Astrocyte of the hippocampus (primary cell): ENCODE data around the gene NAB1.
"Not testable (repeated sequence)": the region's sequence is repeated elsewhere in the genome, so short reads cannot be mapped to it uniquely, and the experiment has no call there.

ENCODE experiments used
- DNase-seq: peaks from one replicate; pipeline ENCODE4 v3.0.0; 2011; ENCODE audit warnings: low read depth, low spot score

Gene NAB1

DNA sequence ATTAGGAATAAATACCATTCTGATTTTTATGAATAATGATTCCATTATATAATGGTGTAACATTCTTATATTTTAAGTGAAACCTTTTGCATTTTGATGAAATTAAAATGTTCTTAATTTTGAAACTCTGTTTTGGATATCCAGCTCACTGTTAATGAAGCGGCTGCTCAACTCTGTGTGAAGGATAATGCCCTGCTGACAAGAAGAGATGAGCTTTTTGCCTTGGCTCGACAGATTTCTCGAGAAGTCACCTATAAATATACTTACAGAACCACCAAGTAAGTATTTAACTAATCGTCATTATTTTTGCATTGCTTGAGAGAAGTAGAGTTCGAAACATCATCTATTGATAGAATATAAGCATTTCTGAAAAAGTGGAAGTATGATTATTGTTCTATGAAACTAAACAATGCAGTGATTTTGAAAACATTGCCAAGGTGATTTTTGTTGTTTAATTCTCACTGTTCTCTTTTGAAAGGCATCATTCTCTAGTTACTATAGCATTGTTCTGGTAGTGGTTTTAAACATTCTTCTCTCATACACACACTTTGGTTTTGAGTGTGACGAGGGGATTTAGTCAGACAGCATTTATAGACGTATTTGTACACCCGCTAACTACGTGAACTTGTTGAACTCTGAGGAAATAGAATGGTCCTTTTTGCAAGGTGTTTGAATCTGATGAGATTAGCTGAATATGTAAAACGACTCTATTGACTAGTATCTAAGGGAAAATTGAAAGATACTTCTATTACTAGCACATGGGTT is 21.5 kb downstream of the NAB1 start:
- no peak for DNase-seq

DNA sequence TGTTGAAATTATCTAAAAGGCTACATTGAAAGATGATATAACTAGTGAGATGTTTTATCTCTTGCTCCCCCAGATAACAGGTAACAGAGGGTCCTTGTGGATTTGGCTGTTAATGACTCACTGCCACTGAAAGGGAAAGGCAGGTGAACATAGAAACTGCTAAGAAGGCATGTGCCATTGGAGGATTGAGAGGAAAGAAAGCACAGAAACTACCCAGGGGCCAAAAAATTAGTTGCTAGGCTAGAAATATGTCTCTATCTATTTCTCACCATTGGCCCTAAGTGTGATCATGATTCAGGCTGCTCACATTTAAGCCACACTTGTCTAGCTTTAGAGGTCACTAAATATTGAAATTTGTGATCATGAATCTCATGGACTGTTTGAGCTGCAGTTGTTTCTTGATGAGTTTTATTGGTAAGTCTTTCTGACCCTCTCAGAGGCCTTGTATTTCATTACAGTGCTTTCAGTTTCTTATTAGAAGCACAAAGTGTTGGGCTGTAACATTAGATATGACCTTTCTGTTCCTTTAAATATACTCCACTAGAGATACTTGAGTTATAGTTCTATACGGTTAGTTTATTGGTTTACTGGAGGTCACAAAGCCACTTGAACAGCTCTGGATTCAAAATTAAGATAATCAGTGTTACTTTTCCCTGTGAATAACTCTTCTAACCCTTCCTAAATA is 26.2 kb downstream of the NAB1 start:
- DNase-seq: no peak

DNA sequence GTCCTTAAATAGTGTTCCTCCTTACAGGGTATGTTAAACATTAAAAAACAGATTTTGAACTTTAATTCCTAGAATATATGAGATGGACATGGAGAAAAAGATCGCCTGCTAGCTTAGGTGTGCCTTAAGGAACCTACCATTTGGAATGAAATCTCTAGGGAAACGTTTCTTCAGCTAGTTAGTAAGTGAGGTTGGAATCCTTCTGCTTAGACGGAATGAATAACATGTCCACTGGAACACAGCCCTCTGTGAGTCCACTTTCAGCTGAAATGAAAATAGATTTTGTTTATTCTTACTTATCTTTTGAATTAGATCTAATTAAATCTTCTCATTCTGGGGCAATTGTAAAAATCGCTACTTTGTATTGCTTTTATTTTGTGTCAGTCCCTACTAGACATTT is 28.4 kb downstream of the NAB1 start:
- no peak for DNase-seq

DNA sequence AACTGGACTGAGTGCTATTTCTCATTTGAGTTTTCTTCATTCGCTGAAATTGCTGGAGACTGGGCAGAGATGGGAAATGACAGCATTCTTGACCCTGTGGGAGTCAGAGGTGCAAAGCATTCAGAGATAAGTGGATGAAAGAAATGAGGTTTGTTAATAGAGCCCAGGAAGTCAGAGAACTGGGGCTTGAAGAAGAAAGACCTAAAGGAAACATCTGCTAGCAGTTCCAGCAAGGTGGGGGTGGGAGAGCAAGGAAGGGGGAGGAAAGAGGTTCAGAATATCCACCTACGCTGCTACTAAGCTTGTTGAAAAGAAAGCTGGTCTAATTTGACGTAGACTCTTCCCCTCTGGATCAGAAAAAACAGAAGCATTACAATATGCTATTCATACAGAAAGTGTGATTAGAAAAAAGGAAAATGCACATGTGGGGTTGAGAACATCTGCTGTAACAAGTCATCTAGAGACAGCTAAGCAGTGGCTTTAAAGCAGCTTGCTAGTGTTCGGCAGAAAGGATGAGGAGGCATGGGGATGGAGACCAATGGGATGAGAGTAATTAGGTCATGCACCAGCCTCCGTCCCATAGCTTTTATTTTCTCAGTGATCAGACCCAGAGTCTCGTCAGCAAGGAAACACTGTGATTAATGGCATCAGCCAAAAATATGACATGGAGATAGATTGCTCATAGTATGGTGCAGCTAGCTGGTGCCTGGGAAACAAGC is 29.7 kb downstream of the NAB1 start:
- DNase-seq: no peak

DNA sequence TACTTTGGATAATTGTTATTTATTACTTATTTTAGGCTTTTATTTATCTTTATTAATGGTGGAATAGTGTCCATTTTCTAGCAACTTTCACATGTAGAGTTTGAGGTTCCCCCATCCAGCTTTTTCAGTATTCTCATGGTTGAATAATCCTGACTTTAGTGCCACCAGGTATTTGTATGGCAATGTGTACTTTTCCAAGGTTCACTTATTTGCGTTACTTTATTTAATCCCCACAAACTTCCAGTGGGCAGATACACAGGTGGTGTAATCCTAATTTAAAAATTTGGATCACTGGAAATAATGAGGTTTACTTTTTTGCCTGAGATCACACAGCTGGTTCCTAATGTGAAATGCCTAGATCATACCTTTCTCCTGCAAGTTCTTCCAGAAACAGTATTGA is 30.5 kb downstream of the NAB1 start:
- DNase-seq: no peak

DNA sequence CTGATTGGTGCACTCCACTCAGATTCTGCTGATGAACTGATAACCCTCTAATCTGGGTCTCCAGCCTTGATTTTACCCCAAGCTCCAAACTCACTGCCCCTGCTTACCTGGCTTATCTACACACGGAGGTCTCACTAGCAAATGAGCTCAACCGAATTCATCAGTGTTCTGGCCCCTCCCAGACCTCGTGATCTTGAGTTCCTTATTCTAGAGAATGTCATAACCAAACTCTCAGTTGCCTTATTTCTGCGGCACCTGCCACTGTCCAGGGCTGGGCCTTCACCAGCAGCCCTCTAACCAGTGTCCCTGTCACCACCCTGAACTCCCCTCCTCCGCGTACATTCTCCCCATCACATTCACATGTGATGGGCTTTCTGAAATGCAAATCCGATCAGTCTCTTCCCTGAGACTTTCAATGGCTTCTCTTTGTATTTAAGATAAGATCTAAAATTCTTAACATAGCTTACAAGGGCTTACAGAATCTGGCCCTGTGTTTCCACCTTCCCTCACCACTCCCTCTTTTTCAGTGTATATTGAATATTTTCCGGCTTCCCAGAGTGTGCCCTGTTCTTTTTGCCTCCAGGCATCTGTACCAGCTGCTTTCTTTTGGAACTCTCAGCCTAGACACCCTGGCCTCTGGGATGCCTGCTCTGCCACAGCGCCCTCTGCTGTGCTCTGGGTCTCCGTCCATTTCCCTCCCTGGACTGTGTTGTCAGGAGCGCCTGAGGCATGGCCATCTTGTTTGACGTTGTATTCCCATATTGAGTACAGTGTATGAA is 31.1 kb downstream of the NAB1 start:
- no peak for DNase-seq

DNA sequence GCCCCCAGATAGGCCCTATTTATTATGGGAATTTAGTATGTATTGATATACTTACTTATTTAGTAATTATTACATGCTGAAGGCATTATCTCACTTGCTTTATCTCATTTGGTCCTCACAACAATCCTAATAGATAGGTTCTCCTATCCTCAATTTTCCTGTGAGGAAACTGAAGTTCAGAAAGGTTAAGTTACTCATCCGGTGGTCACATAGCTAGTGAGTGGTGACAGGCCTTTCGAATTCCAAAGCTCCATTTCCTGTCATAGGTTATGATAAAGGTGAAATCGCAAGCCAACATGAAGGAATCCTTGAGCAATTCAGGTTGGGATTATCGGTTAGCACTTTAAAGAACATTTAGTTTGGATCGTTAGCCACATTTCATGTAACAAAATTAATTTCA is 33.3 kb downstream of the NAB1 start:
- no peak for DNase-seq

DNA sequence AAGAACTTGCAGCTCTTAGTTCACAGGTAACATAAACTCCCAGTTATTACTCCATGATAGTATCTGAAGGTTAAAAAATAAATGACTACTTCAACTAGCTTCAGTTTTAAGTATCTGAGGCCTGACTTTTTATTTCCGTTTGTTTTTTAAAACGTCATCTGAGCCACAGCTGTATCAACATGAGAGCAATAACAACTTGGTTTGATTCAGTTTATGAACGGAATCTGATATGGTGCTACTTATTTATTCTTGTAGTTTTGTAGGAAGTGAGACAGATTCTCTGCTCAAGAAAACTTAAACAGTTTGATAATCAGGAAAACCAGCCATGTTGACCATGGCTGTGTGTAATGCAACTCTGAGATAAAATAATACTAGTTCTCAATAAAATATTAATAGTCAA is 34.9 kb downstream of the NAB1 start:
- no peak for DNase-seq

DNA sequence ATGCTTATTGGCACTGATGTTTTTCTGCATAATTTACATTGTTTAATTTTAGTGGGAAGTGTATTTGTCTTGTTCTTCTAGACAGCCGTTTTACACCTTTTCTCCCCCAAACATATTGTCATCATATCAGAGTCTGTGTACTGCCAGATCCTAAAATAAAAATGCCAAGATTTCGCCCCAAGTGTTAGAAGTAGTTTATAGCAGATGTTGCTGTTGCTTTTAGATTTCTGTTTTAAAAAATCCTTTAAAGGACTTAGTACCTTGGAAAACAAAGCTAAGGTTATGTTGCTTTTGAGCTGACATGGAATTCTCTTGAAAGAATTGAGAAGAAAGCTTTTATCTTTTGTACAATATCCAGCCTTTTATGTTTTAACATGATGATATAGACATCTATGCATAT is 36.0 kb downstream of the NAB1 start:
- no peak for DNase-seq

DNA sequence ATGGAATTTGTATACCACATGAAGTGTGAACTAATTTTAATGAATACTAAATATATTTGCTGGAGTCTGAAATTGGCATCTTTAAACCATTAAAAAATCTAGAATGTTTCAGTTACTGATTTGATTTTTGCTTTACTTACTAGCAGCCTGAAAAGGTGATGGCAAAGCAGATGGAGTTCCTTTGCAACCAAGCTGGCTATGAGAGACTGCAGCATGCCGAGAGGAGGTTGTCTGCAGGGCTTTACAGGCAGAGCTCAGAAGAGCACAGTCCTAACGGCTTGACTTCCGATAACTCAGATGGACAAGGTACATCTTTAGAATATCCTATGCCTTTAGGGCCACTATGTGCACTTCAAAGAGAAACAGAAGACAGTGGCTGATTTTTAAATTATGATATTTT is 36.5 kb downstream of the NAB1 start:
- no peak for DNase-seq

DNA sequence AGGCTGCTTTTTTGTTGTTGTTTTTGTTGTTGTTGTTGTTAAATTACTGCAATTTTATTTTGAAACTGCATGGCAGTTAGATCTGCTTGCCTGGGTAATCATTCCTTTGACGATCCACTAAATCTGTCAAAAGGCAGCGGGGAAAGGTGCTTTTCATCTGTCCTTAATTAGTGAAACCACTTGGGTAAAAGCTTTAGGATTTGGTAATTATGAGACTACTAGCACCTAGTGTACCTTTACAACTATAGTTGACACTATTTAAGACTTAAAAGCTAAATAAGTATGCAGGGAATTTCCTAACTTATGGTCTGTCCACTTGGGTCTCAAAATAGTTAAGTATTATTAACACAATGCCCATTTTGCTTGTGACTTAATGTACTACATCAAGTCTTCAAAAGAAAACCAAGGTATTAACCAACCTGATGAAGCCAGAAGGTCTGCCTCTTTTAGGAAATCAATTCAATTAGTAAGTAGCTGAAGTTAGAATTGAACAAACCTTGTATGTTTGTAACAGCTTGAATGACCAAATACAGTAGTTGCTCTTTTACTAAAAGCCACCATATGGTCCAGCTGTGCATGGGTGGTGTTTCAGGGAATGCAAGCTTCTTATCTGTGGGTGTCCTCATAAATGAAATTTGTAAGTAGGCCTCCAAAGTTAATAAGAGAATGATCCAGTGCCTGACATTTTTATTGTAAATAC is 44.8 kb downstream of the NAB1 start:
- no peak for DNase-seq

DNA sequence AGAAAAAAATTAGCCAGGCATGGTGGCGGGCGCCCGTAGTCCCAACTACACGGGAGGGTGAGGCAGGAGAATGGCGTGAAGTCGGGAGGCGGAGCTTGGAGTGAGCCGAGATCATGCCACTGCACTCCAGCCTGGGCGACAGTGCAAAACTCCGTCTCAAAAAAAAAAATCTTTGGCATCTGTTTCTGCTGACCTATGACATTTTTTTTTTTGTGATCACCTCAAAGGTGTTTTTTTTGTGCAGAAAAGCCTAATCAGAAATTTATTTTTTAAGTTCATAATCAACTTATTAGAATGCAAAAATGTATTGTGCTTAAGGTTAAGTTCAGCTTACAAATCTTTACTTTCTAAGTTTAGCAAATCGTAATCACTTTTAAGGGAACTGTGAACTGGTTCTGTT is 45.6 kb downstream of the NAB1 start:
- no peak for DNase-seq

DNA sequence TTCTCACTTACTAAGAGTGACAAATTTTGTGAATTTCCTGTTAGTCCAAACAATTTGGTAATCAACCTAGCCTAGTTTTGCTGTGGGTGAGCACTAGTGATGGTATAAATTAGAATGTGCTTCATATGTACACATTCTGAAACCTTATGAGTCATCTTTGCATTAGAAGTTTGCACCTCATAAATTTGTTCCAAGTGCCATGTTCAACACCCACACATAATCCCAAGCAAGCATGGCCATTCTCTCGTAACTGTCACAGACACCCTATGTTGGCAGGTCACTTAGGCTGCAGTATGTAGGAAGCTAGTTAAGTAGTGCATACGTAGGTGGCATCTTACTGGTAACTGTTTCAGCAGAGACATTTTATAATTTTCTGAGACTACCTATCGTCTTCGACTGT is 46.9 kb downstream of the NAB1 start:
- no peak for DNase-seq

DNA sequence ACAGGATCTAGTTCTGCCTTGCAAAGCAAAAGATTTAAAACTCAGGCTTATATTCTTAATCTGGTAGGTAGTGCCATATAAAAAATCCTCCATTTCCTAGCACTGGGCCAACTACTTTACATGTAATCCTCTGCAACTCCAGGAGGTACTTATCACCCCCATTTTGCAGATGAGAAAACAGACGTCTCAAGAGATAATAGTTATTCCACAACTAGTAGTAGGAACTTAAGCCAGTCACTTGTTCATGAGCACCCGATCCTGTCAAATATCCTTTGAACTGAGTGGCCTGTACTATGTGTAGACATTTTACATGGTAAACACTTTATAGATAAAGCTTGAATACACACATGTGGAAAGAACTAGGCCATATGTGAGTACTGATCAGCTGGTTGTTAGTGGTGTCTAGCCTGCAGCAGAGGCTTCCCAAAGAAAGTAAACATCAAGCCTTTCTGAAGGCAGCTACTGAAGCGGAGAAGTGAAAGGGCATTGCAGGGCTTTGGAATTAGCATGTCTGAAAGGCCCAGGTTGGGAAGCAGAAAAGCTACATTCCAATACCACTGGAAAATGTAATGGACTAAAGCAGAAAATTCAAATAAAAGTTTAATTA is 48.0 kb downstream of the NAB1 start:
- DNase-seq: peak; percentile 38

DNA sequence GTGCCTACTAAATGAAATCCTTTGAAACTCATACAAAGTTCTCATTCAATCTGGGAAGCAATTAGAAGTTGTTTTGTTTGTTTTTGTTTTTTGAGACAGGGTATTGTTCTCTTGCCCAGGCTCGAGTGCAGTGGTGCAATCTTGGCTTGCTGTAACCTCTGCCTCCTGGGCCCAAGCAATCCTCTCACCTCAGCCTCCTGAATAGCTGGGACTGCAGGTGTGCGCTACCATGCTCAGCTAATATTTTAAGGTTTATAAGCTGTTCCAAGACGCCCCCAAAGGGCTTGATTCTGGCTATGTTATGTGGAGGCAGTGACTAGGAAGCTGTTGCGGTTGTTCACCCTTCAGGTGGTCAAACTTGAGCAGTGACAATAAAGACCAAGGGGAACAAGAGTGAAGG is 48.5 kb downstream of the NAB1 start:
- no peak for DNase-seq

DNA sequence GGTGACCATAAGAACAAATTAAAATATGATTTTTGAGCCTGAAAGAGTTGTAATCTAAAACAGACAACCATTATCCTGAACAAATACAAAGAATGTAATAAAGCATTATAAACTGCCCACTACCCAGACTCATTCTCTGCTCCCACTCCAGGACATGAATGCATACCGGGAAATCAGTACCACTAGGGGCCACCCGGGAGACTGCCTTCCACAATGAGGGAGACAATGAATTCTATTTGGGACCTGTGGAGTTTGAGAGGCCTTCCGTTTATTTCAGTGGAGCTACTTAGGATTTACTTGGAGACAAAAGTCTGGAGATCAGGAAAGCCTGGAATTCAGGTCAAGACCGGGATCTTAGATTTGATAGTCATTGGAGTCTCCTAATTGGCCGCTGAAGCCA is 50.0 kb downstream of the NAB1 start:
- DNase-seq: no peak

DNA sequence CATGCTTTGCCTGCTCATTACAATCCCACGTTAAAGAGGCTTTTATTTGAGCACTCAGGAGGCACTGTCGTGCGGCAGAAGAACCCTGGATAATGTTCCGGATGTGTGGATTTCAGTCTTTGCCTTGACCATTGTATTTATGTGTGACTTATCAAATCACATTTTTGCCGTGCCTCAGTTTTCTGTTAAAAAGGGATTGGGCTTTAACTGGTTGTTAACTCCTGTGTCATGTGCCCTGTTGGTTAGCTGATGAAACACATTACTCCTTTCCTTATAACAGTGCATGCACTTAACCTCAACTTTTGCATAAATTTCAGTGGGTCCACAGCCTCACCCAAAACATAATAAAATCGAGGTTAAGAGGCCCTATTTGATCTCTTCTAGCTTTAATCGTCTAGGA is 52.7 kb downstream of the NAB1 start:
- no peak for DNase-seq

DNA sequence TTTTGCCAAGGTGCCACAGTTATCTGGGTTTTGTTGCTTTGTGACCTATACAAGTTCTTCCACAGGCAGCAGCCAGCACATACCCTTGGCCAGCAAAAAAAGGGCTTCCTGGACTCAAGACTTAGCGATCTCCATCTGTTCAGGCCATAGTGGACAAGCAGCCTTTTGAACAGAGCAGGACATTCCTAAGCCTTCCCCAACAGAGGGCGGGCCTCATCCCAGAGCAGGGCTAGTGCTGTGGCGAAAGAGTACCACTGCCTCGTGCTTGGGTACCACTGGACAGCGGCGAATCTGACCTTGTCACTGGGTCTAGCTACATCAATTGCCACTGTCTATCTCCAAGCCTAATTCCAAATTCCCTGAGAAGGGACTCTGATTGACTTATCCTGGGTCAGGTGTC is 56.4 kb downstream of the NAB1 start:
- DNase-seq: no peak

DNA sequence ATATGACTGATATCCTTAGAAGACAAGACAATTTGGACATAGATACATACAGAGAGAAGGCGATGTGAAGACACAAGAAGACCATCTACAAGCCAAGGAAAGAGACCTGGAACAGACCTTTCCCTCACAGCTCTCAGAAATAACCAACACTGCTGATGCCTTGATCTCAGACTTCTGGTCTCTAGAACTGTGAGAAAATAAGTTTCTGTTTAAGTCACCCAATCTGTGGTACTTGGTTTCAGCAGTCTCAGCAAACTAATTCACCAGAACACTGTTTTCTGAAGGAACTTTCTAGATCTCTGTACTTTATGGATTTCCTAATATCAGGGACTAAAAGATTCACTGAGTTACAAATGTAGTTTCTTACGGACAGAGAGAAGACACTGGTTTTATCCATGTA is 58.8 kb downstream of the NAB1 start:
- no peak for DNase-seq

DNA sequence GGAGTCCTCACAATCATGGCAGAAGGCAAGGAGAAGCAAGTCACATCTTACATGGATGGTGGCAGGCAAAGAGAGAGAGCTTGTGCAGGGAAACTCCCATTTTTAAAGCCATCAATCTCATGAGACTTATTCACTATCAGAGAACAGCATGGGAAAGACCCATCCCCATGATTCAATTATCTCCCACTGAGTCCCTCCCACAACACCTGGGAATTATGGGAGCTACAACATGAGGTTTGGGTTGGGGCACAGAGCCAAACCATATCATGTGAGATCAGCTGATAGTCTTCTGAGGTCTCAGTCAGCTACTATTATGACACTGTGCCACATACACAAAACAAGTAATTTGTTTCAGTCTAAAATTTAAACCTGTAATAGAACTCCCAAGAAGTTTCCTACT is 59.8 kb downstream of the NAB1 start:
- DNase-seq: not testable (repeated sequence)

DNA sequence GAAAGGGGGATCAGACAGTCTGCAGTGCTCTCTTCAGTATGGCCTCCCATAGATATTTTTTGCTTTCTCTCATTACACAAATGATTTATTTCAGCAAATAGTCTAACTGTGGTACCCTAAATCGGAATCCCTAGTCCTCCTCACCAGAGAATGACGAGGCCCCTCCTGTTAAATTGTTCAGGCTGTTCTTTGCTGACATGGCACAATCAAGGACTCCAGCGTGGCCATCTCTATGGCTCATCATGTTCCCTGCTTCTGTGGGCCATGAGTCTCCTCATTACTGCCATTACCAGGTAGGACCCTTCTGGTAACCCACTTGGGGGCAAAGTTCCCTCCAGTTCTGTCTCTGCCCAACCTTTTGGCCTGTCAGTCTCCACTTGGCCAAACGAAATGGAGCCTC is 62.2 kb downstream of the NAB1 start:
- no peak for DNase-seq
